GM19023 (cell line): ENCODE measurements around the gene BAZ1B.
"Not testable (repeated sequence)": the region's sequence is repeated elsewhere in the genome, so short reads cannot be mapped to it uniquely, and the experiment has no call there.

Source experiments
- ATAC-seq: cut with Tn5 transposase; IDR thresholded peaks from one replicate; pipeline ENCODE4 v1.9.1; 2021; ENCODE audit warnings: mild to moderate bottlenecking, moderate library complexity; ENCODE audit not compliant: unreplicated experiment

The BAZ1B gene

DNA sequence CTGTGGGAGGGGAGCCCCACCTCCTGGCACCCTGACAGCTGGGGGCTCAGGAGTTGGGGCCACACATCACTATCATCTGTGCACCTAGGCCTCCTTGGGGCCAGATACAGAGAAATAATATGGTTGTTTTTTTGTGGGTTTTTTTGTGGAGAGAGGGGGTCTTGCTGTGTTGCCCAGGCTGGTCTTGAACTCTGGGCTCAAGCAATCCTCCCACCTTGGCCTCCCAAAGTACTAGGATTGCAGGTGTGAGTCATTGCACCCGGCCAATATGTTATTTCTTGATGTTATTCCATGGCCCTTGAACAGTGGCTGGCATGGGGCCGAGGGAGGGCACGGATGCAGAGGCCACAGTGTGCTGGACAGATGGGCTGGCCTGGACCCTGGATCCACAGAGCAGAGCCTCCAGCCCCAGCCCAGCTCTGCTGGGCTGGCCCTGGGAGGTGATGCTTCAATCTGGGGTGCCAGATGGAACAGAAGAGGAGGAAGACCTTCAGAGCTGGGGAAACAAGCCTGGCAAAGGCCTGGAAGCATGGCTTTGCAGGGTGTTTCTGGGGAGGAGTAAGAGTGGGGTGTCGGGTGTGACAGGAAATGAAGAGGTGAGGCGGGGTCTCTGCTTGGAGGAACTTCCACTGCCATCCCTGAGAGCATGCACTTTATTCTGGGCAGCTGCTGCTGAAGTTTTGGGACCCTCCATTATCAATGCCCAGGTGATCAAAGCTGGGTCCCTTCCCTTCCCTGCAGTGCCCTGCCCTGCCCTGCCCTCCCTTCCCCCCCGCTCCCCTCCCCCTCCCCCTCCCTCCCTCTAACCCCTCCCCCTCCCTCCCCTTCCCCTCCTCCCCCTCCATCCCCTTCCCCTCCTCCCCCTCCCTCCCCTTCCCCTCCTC is 92.2 kb downstream of the BAZ1B start:
- no peak for ATAC-seq

DNA sequence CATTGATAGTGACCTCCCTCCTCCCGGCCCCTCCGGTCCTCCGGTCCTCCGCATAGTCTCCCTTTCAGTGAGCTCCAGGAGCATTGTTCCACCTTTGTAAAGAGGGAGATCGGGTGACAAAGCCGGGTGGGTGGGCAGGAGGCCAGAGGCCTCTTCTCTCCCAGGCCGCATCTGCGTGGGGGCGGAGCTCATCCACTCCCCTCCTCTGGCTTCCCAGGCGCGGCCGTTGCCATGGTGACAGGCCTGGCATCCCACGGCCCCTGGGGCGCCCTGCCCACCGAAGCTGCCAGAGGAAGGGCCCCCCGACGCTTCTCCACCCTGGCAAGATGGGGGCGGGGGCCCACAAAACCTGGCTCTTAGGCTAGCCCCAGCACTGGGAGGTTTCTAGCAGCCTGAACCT is 92.9 kb downstream of the BAZ1B start:
- ATAC-seq: no peak

GRCh38 chr7:73427902-73428787 is 93.9 kb downstream of the BAZ1B start:
- no peak for ATAC-seq

DNA sequence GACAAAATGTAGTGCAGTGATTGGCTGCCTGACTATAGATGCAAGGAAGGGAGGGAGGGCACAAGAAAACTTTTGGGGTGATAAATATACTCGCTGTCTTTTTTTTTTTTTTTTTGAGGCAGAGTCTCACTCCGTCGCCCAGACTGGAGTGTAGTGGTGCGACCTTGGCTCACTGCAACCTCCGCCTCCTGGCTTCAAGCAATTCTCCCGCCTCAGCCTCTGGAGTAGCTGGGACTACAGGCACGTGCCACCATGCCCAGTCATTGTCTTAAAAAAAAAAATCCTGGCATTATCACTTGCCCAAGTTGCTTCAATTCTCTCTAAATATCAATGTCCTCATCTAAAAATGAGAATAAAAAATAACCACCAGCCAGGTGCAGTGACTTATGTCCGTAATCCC is 96.1 kb downstream of the BAZ1B start:
- no peak for ATAC-seq

DNA sequence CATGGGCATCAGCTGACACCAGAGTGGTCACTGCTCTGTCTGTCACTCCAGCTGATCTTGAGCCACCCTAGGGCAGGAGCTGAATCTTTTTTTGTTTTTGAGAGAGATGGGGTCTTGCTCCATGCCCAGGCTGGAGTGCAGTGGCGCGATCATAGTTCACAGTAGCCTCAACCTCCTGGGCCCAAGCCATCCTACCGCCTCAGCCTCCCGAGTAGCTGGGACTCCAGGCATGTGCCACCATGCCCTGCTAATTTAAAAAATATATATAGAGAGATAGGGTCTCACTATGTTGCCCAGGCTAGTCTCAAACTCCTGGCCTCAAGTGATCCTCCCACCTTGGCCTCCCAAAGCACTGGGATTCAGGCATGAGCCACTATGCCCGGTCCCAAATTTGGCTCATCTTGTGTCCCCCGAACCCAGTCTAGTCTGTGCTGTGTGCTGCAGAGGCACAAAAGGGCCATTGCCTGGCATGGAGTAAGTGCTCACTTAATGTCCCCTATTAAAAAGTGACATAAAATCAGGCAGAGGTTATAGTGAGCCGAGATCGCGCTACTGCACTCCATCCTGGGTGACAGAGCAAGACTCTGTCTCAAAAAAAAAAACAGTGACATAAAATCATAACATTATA is 96.6 kb downstream of the BAZ1B start:
- ATAC-seq: no peak

- no peak for ATAC-seq
Measured at GRCh38 chr7:73424489-73424885, 97.6 kb downstream of the BAZ1B start.

DNA sequence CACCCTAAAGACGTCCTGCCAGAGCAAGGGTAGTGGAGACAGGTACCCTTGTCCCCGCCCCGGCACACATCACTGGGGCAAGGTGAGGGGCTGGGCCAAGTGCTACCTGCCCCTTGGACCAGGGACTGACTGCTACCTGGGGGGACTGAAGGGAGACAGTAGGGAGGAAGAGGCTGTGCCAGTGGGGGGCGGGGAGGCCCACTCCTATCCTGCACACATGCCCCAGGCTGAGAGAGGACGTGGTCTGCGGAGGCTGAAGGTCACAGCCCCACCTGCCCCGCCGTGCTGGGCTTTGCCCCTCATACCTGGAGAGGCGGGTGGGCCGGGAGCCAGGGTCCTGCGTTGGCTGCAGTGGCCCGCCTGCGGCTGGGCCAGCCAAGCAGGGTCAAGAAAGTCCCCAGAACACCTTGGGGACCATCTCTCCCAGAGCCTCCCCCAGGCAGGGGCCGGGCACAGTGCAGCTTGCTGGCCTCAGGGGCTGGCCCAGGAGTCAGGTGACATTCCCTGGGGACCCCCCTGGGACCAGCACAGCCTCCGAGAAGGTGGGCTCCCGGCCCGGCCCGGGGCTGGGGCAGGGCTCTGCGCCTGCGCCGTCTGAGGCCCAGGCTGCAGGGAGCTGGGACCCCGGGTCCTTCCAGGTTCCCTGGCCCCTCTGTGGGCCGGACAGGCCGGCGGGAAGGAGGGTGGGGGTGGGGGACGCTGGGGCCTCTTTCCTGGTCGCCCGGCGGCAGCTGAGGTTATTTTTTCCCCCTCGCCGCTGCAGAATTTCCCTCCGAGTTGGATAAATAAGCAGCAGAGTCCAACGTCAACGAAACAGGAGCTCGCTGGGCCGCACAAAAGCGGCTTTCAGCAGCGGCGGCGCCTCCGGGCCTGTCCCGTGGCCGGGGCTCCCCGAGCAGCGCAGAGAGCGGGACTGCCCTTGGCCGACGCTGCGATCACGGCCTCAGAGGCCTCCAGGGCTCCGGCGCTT is 98.3 kb downstream of the BAZ1B start:
- no peak for ATAC-seq

DNA sequence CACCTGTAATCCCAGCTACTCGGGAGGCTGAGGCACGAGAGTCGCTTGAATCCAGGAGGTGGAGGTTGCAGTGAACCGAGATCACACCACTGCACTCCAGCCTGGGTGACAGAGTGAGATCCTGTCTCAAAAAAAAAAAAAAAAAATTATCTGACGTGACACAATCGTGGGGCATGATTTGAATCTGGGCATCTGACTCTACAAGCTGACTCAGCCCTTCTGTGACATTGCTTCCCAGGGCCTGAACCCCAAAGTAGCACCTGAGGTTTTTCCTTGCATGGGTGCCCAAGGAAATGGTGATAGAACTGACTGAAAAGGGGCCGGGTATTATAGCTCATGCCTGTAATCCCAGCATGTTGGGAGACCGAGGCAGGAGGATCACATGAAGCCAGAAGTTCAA is 101.5 kb downstream of the BAZ1B start:
- not testable (repeated sequence) for ATAC-seq

DNA sequence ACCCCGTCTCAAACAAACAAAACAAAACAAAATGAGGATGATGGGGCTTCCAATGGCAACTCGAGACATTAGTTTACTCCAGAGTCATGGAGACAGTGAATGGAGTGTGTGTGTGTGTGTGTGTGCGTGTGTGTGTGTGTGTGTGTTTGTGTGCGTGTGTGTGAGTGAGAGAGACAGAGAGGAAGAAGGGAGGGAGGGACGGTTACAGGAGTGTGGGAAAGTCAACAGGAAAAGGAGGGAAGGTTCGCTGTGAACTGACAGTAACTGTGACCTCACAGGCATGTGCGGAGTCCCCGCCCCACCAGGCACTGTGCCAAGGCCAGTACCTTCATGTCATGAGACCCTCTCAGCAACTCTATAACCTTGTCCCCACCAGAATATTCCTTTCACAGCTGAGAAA is 102.1 kb downstream of the BAZ1B start:
- ATAC-seq: not testable (repeated sequence)

DNA sequence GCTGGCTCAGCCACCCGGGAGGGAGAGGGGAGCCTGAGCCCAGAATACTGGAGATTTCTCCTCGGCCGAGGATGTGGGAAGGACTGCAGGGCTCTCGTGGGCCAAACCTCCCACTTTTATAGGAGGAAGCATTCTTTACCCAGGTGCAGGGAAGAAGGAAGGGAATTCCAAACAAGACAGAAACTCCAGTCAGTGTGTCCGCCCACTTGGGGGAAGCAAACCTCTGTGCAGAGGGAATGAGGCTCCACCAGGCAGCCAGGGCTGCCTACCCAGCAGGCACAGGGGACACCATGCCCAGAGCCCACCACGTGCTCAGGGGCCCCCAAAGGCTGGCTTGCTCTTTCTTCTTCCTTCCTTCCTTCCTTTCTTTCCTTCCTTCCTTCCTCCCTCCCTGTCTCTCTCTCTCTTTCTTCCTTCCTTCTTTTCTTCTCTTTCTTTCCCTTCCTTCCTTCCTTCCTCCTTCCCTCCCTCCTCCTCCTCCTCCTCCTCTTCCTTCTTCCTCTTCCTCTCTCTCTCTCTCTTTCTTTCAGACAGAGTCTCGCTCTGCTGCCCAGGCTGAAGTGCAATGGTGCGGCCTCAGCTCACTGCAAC is 103.9 kb downstream of the BAZ1B start:
- no peak for ATAC-seq

GRCh38 chr7:73410541-73411131 is 111.5 kb downstream of the BAZ1B start:
- not testable (repeated sequence) for ATAC-seq

- ATAC-seq: not testable (repeated sequence)
Measured at GRCh38 chr7:73404860-73405259, 117.2 kb downstream of the BAZ1B start.

GRCh38 chr7:73399185-73400050 is 122.7 kb downstream of the BAZ1B start:
- not testable (repeated sequence) for ATAC-seq

GRCh38 chr7:73397521-73398281 is 124.4 kb downstream of the BAZ1B start:
- no peak for ATAC-seq

GRCh38 chr7:73395538-73396503 is 126.3 kb downstream of the BAZ1B start:
- no peak for ATAC-seq

- no peak for ATAC-seq
Measured at GRCh38 chr7:73394422-73394821, 127.7 kb downstream of the BAZ1B start.

GRCh38 chr7:73391396-73391795 is 130.7 kb downstream of the BAZ1B start:
- no peak for ATAC-seq
